H1 (cell line): ENCODE results near the gene BLOC1S1.

Experiments
- BRCA1 ChIP-seq: IDR thresholded peaks from 2 replicates; pipeline ENCODE4 v1.6.1; 2012; ENCODE audit warnings: low read depth, low read length, improper control_type of control experiment
- NRF1 ChIP-seq: IDR thresholded peaks from 2 replicates; pipeline ENCODE4 v1.6.1; 2011; ENCODE audit warnings: mild to moderate bottlenecking, low read depth, low read length, improper control_type of control experiment
- POLR2A ChIP-seq, 2 experiments: IDR thresholded peaks; 1 replicate in 1 of 2; 2 replicates in 1 of 2; pipeline ENCODE4 v1.6.1; 2011; ENCODE audit warnings: low read depth in 2 of 2, low read length in 2 of 2, mild to moderate bottlenecking in 2 of 2; ENCODE audit errors: control extremely low read depth in 1 of 2
- POLR2AphosphoS5 ChIP-seq: IDR thresholded peaks from 2 replicates; pipeline ENCODE4 v1.6.1; 2011; ENCODE audit warnings: low read depth, low read length
- RBBP5 ChIP-seq: IDR thresholded peaks from 2 replicates; pipeline ENCODE4 v1.7.1; 2012; ENCODE audit warnings: low read depth, mild to moderate bottlenecking, inconsistent platforms, low read length, moderate library complexity, borderline replicate concordance
- RNF2 ChIP-seq: fragments of 200-900, 300-1000 bp; sonication (generic); IDR thresholded peaks from 2 replicates; pipeline ENCODE4 v1.7.1; 2016; ENCODE audit warnings: borderline replicate concordance, low read depth, mild to moderate bottlenecking, antibody characterized with exemption, low read length; ENCODE audit not compliant: poor library complexity, severe bottlenecking; ENCODE audit errors: missing control alignments
- TAF7 ChIP-seq: optimal IDR thresholded peaks from 2 replicates; pipeline ENCODE3; 2011; ENCODE audit warnings: low read depth, mild to moderate bottlenecking, inconsistent platforms, low read length, moderate library complexity, borderline replicate concordance
- TCF12 ChIP-seq: IDR thresholded peaks from 2 replicates; pipeline ENCODE4 v1.6.1; 2011; ENCODE audit warnings: low read depth, mild to moderate bottlenecking, low read length
- TF ChIP-seq, protein P1 (sequence below), 3 experiments: IDR thresholded peaks; 1 replicate in 2 of 3; 2 replicates in 1 of 3; pipeline versions ENCODE4 v1.5.1 to v1.6.1; 2011; ENCODE audit warnings: low read length in 3 of 3, mild to moderate bottlenecking in 3 of 3, inconsistent platforms in 2 of 3, low read depth in 1 of 3, moderate library complexity in 1 of 3; ENCODE audit not compliant: insufficient read depth in 1 of 3; ENCODE audit errors: control extremely low read depth in 1 of 3
- TF ChIP-seq, protein P2 (sequence below): IDR thresholded peaks from 2 replicates; pipeline ENCODE4 v1.6.1; 2011; ENCODE audit warnings: low read depth, mild to moderate bottlenecking, low read length; ENCODE audit not compliant: insufficient read depth

DNA sequence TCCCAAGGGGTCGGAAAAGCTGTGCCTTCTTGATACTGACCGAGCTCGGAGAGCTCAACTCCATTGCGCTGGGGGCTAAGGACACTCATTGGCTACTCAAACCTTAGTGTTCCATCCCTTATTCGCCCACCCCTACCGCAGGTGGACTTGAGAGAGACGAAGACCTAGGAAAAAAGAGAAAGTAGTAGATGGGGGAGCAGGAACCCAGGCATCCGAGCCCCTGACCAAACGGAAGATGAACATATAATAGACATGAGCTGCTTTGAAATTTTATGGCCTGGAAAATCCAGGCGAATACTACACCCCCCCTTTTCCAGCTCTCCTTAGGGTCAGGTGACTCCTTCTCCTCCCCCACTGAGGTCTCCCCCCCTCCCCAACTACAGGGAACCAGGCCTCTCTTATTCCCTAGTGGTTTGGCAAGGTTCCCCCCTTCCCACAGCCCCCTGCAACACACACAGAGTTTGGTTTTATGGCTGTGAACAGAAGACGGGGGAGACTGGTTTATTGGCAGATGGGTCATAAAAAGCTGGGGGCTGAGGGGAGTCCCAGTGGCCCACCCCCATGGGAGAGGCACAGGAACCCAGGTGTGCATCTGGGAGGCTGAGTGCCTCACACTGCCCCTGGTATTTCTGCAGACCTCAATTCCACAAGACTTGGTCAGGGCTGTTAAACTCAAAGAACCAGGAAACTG, 28.6 kb downstream of the BLOC1S1 start:
- TF ChIP-seq RBBP5 (no peak), TCF12 (no peak), POLR2AphosphoS5 (no peak), RNF2 (no peak), NRF1 (no peak), TAF7 (no peak), BRCA1 (no peak), POLR2A (IDR thresholded peaks at IDR 0.05; ENCODE audit: control extremely low read depth in 1 of 2, low read depth in 2 of 2, low read length in 2 of 2) (no peak)
- TF ChIP-seq, protein P1, sequence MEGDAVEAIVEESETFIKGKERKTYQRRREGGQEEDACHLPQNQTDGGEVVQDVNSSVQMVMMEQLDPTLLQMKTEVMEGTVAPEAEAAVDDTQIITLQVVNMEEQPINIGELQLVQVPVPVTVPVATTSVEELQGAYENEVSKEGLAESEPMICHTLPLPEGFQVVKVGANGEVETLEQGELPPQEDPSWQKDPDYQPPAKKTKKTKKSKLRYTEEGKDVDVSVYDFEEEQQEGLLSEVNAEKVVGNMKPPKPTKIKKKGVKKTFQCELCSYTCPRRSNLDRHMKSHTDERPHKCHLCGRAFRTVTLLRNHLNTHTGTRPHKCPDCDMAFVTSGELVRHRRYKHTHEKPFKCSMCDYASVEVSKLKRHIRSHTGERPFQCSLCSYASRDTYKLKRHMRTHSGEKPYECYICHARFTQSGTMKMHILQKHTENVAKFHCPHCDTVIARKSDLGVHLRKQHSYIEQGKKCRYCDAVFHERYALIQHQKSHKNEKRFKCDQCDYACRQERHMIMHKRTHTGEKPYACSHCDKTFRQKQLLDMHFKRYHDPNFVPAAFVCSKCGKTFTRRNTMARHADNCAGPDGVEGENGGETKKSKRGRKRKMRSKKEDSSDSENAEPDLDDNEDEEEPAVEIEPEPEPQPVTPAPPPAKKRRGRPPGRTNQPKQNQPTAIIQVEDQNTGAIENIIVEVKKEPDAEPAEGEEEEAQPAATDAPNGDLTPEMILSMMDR (IDR thresholded peaks at IDR 0.05; ENCODE audit: control extremely low read depth in 1 of 3, insufficient read depth in 1 of 3, low read depth in 1 of 3, low read length in 3 of 3): no peak
- TF ChIP-seq, protein P2, sequence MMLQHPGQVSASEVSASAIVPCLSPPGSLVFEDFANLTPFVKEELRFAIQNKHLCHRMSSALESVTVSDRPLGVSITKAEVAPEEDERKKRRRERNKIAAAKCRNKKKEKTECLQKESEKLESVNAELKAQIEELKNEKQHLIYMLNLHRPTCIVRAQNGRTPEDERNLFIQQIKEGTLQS: no peak
